Measurements from ENCODE around the gene PPP4R3A. TPM values are rescaled to one million over a fixed set of nuclear protein-coding genes. Genes with fewer than 3 reads are reported as not detected.
A peak's percentile ranks its signal among the peaks of the same experiment; 100 is the strongest.

Gene PPP4R3A
- total and polyA plus RNA-seq, 2 donors (not counting 1 experiment from before 2014, with no cell fraction given), result 40.3 to 88.0 TPM

DNA sequence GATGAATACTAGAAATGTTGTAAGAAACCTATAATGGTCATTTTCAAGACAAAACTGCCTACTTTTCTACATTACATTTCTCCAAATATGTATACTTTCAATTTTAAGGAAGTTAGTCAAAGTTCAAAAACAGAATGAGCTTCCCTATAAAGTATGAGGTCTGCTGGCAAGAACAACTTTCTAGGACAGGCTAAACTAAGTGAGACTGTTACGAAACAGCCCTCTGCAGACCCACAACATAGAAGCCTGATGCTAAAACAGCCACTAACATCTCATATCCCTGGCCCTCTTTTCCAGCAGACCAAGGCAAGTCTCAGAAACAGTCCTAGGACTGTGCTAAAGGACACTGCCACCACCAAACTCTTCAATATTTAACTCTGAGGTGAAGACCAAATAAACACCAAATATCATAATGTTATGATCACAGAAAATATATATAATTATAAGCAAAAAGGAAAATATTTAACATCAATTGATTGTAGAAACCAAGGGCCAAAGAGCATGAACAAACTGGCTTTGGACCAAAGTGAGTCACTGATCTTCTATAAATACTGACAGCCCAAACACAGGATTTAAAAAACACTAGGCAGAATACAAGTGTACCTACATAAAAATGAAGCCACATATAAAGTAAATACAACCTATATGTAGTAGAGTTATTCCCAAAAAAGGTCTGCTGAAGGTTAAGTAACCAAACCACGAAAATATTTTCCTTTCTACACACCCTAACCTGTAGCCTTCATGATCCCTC is 27.7 kb downstream of the PPP4R3A start:
- H4K20me1 ChIP-seq (ENCODE audit: control insufficient read depth, extremely low read depth, insufficient read depth, low read length), result no peaks in the 10 kb centered on the region

DNA sequence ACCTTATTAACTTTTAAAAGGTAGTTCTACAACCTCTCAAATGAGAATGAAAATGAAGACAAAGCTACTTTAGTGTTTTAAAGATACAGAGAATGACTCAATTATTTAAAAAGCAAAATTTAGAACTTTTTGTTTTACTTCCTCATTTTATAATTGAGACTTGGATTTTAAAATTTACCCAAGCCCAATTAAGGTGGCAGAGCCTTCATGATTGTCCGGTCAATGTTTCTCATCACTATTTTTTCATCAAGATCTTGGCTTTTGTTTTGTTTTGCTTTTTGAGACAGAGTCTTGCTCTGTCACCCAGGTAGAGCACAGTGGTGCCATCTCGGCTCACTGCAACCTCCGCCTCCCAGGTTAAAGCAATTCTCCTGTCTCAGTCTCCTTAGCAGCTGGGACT is 32.7 kb downstream of the PPP4R3A start:
- Histone ChIP-seq H3K36me3 (ENCODE audit: control insufficient read depth, insufficient read depth, low read length) (peaks cover 4% of the 10 kb centered on the region), H4K20me1 (ENCODE audit: control insufficient read depth, extremely low read depth, insufficient read depth, low read length) (no peaks in the 10 kb centered on the region)
- no peak for DNase-seq (ENCODE audit: low read depth in 2 of 2)

More for the DNA sequence above, 27.7 kb downstream of the PPP4R3A start:
- peak overlapping the region; percentile 78 for H3K4me2 ChIP-seq (ENCODE audit: extremely low read depth, insufficient read depth, low read length)
- no peaks in the 10 kb centered on the region for H3K27me3 ChIP-seq (ENCODE audit: control insufficient read depth, insufficient read depth, low read length)
- peak; percentile 40 to 84 for DNase-seq (ENCODE audit: low read depth in 2 of 2)
- peaks cover 59% of the 10 kb centered on the region for H3K79me2 ChIP-seq (ENCODE audit: control insufficient read depth, insufficient read depth, low read length)
- H3K27ac ChIP-seq (ENCODE audit: insufficient read depth, low read length), result peak overlapping the region; percentile 30
- peak overlapping the region in 1 of 4 experiments; percentile 33 for H3K4me3 ChIP-seq (replicated peaks in 1 of 4; ENCODE audit: control extremely low read depth in 1 of 4, insufficient read depth in 1 of 4, low read depth in 3 of 4, low read length in 4 of 4)
- no peaks in the 10 kb centered on the region for H3K4me1 ChIP-seq (ENCODE audit: control insufficient read depth, extremely low read depth, insufficient read depth, low read length)
- no peak for TF ChIP-seq EZH2 (IDR thresholded peaks at IDR 0.05; ENCODE audit: low read length, missing control alignments)
- TF ChIP-seq, protein P1, sequence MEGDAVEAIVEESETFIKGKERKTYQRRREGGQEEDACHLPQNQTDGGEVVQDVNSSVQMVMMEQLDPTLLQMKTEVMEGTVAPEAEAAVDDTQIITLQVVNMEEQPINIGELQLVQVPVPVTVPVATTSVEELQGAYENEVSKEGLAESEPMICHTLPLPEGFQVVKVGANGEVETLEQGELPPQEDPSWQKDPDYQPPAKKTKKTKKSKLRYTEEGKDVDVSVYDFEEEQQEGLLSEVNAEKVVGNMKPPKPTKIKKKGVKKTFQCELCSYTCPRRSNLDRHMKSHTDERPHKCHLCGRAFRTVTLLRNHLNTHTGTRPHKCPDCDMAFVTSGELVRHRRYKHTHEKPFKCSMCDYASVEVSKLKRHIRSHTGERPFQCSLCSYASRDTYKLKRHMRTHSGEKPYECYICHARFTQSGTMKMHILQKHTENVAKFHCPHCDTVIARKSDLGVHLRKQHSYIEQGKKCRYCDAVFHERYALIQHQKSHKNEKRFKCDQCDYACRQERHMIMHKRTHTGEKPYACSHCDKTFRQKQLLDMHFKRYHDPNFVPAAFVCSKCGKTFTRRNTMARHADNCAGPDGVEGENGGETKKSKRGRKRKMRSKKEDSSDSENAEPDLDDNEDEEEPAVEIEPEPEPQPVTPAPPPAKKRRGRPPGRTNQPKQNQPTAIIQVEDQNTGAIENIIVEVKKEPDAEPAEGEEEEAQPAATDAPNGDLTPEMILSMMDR (conservative IDR thresholded peaks at IDR 0.05 in 1 of 2, IDR thresholded peaks at IDR 0.05 in 1 of 2; ENCODE audit: low read depth in 1 of 2, low read length in 2 of 2), result no peak
- H3K36me3 ChIP-seq (ENCODE audit: control insufficient read depth, insufficient read depth, low read length), result no peaks in the 10 kb centered on the region
- H3K9me3 ChIP-seq (ENCODE audit: control insufficient read depth, insufficient read depth, low read depth, low read length), result no peaks in the 10 kb centered on the region
- no peak overlapping the region for H2AFZ ChIP-seq (ENCODE audit: low read length)
- H3K9ac ChIP-seq (ENCODE audit: insufficient read depth, low read length), result no peak overlapping the region

DNA sequence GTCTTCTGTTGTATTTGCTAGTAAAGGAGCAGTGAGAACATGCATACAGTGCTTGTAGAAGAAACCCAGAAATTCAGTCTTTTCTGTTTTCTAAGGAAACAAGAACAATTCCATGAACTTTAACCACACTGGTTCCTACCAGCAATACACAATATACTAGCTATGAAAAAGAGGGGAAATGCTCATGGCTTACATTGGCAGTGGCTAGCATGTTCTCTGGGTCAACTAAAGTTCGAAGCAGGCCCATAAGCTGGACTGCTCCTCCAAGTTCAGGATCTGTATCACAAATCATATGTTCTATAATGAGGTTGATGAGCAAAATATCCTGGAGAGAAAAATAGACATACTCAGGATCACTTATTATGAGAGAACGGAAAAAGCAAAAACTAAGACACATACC is 37.1 kb downstream of the PPP4R3A start:
- no peak for TF ChIP-seq EZH2 (IDR thresholded peaks at IDR 0.05; ENCODE audit: low read length, missing control alignments)
- H2AFZ ChIP-seq (ENCODE audit: low read length), result no peak overlapping the region
- no peaks in the 10 kb centered on the region for H3K27me3 ChIP-seq (ENCODE audit: control insufficient read depth, insufficient read depth, low read length)
- no peaks in the 10 kb centered on the region for H3K4me1 ChIP-seq (ENCODE audit: control insufficient read depth, extremely low read depth, insufficient read depth, low read length)
- no peaks in the 10 kb centered on the region for H3K9me3 ChIP-seq (ENCODE audit: control insufficient read depth, insufficient read depth, low read depth, low read length)
- no peak for DNase-seq (ENCODE audit: low read depth in 2 of 2)
- peaks cover 7% of the 10 kb centered on the region for H3K79me2 ChIP-seq (ENCODE audit: control insufficient read depth, insufficient read depth, low read length)
- H4K20me1 ChIP-seq (ENCODE audit: control insufficient read depth, extremely low read depth, insufficient read depth, low read length), result no peaks in the 10 kb centered on the region
- no peak overlapping the region for H3K27ac ChIP-seq (ENCODE audit: insufficient read depth, low read length)
- no peak overlapping the region for H3K4me3 ChIP-seq (replicated peaks in 1 of 4; ENCODE audit: control extremely low read depth in 1 of 4, insufficient read depth in 1 of 4, low read depth in 3 of 4, low read length in 4 of 4)
- peaks cover 4% of the 10 kb centered on the region for H3K36me3 ChIP-seq (ENCODE audit: control insufficient read depth, insufficient read depth, low read length)
- no peak overlapping the region for H3K4me2 ChIP-seq (ENCODE audit: extremely low read depth, insufficient read depth, low read length)
- no peak overlapping the region for H3K9ac ChIP-seq (ENCODE audit: insufficient read depth, low read length)

More for the DNA sequence above, 32.7 kb downstream of the PPP4R3A start:
- TF ChIP-seq, protein P1 (conservative IDR thresholded peaks at IDR 0.05 in 1 of 2, IDR thresholded peaks at IDR 0.05 in 1 of 2; ENCODE audit: low read depth in 1 of 2, low read length in 2 of 2), result no peak
- no peak for TF ChIP-seq EZH2 (IDR thresholded peaks at IDR 0.05; ENCODE audit: low read length, missing control alignments)
- Histone ChIP-seq H3K27ac (ENCODE audit: insufficient read depth, low read length) (no peak overlapping the region), H3K9ac (ENCODE audit: insufficient read depth, low read length) (no peak overlapping the region), H2AFZ (ENCODE audit: low read length) (no peak overlapping the region), H3K4me3 (replicated peaks in 1 of 4; ENCODE audit: control extremely low read depth in 1 of 4, insufficient read depth in 1 of 4, low read depth in 3 of 4, low read length in 4 of 4) (no peak overlapping the region), H3K4me2 (ENCODE audit: extremely low read depth, insufficient read depth, low read length) (no peak overlapping the region), H3K27me3 (ENCODE audit: control insufficient read depth, insufficient read depth, low read length) (no peaks in the 10 kb centered on the region), H3K79me2 (ENCODE audit: control insufficient read depth, insufficient read depth, low read length) (peaks cover 43% of the 10 kb centered on the region), H3K4me1 (ENCODE audit: control insufficient read depth, extremely low read depth, insufficient read depth, low read length) (no peaks in the 10 kb centered on the region), H3K9me3 (ENCODE audit: control insufficient read depth, insufficient read depth, low read depth, low read length) (no peaks in the 10 kb centered on the region)
